Effector memory CD4-positive, alpha-beta T cell (primary cell): ENCODE data around the gene NLGN1.

ENCODE experiments used
- DNase-seq, 3 donors: peaks; one replicate each; pipeline ENCODE4 v3.0.0-alpha.2; 2020
- H3K27ac ChIP-seq: 2 replicates; pipeline ENCODE4 v1.7.0; 2013; ENCODE audit warnings: mild to moderate bottlenecking, low read length, moderate library complexity; ENCODE audit not compliant: insufficient read depth, poor library complexity, severe bottlenecking
- H3K27me3 ChIP-seq: replicated peaks from 2 replicates; pipeline ENCODE4 v1.7.0; 2013; ENCODE audit warnings: mild to moderate bottlenecking, low read length; ENCODE audit not compliant: insufficient read depth, control insufficient read depth, poor library complexity, severe bottlenecking
- H3K36me3 ChIP-seq: 2 replicates; pipeline ENCODE4 v1.7.0; 2013; ENCODE audit warnings: mild to moderate bottlenecking, low read length, moderate library complexity; ENCODE audit not compliant: control insufficient read depth, insufficient read depth
- H3K4me1 ChIP-seq: 2 replicates; pipeline ENCODE4 v1.7.0; 2013; ENCODE audit warnings: low read length, mild to moderate bottlenecking; ENCODE audit not compliant: control insufficient read depth, insufficient read depth, poor library complexity, severe bottlenecking
- H3K4me3 ChIP-seq: 2 replicates; pipeline ENCODE4 v1.7.0; 2013; ENCODE audit warnings: low read length, low read depth, mild to moderate bottlenecking; ENCODE audit not compliant: insufficient read depth, poor library complexity, severe bottlenecking
- H3K9me3 ChIP-seq: 2 replicates; pipeline ENCODE4 v1.7.0; 2013; ENCODE audit warnings: mild to moderate bottlenecking, low read length, moderate library complexity; ENCODE audit not compliant: control insufficient read depth

The NLGN1 gene

DNA sequence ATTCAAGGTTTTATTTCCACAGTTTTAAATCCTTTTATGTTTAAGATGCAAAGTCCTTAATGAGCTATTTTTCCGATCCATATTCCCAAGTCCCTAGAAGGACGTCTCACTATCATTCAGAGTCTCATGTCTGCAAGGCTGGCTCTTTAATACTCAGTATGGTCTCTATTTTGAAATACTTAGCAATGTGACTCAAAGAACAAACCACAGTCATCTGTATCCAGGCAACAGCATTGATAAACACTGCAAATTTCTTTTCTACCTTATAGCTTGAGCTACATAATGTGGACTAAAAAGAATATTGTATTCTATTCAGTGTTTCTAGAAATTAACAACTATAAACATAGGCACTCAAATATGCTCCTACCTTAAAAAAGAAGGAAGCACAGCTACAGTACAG lies 873.3 kb downstream of the NLGN1 start:
- Histone ChIP-seq H3K4me3 (no peak overlapping the region), H3K9me3 (no peaks in the 10 kb centered on the region), H3K36me3 (no peaks in the 10 kb centered on the region), H3K4me1 (no peaks in the 10 kb centered on the region), H3K27ac (no peak overlapping the region), H3K27me3 (no peaks in the 10 kb centered on the region)
- DNase-seq: no peak

DNA sequence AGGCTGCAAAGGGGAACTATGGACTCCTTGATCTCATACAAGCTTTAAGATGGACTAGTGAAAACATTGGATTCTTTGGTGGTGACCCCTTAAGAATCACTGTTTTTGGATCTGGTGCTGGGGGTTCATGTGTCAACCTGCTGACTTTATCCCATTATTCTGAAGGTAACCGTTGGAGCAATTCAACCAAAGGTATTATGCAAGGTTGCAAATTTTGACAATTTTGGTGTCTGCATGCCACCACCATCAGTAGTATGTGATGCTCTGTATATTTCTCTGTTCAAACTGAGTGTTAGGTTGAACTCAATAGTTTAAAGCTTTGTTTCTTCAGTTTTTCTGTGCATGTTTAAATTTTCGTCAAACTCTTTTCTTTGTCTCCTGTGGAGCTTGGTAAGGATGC lies 877.8 kb downstream of the NLGN1 start:
- Histone ChIP-seq H3K27ac (no peak overlapping the region), H3K36me3 (no peaks in the 10 kb centered on the region), H3K27me3 (no peaks in the 10 kb centered on the region), H3K4me3 (no peak overlapping the region), H3K9me3 (no peaks in the 10 kb centered on the region), H3K4me1 (no peaks in the 10 kb centered on the region)
- DNase-seq: no peak

DNA sequence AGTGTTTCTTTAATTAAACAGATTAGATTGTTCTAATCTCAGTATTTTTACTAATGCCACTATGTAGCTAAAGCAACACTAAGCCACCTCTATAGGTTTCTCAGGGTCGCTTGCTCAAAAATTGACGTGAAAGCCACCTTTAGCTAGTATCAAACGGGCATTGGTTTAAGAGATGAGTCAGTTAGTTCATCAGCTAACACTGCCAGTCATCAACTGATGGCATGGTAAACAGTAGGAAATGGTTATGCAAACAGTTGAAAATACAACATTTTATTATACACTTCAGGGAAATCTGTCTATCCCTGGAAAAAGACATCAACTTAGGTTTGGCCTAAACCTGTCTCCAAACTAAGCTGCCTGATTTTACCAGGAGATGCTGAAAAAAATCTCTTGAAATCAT lies 879.3 kb downstream of the NLGN1 start:
- H3K4me3 ChIP-seq: no peak overlapping the region
- no peak overlapping the region for H3K27ac ChIP-seq
- H3K9me3 ChIP-seq: no peaks in the 10 kb centered on the region
- H3K36me3 ChIP-seq: no peaks in the 10 kb centered on the region
- DNase-seq: no peak
- H3K27me3 ChIP-seq: no peaks in the 10 kb centered on the region
- H3K4me1 ChIP-seq: no peaks in the 10 kb centered on the region

DNA sequence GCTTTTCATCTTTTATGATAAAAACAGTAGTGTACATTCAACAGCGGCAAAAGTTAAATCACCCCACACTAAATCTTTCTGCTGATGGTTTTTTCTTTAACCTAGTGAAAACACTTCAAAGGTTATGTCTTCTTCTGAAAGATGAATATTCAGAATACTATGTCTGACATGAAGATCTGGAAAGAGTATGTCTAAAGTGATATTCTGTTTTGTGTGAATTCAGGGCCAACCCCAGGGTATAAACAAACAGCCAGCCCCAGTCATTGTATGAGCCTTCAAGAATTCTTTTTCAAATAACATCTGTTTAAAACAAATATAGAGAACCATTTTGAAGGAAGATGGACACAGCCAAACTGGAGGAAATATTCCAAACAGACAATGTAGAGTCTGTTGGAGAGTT lies 880.5 kb downstream of the NLGN1 start:
- DNase-seq: no peak
- no peaks in the 10 kb centered on the region for H3K4me1 ChIP-seq
- H3K27me3 ChIP-seq: no peaks in the 10 kb centered on the region
- H3K27ac ChIP-seq: no peak overlapping the region
- H3K36me3 ChIP-seq: no peaks in the 10 kb centered on the region
- H3K4me3 ChIP-seq: no peak overlapping the region
- H3K9me3 ChIP-seq: no peaks in the 10 kb centered on the region

DNA sequence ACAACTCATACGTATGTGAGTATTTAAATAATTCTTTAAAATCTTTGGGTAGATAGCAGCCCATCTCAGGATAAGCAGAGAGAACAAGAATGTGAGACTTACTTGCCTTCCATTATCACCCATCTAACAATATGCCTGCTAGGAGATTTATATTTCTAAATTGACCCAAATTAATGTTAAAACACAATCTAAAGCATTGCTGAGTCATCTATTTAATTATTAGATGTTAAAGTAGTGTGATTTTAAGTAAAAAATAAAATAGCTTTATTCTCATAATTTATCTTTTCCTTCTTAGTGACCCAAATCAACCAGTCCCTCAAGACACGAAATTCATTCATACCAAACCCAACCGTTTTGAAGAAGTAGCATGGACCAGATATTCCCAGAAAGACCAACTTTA lies 882.6 kb downstream of the NLGN1 start:
- DNase-seq: no peak
- no peak overlapping the region for H3K27ac ChIP-seq
- no peaks in the 10 kb centered on the region for H3K4me1 ChIP-seq
- no peaks in the 10 kb centered on the region for H3K9me3 ChIP-seq
- H3K4me3 ChIP-seq: no peak overlapping the region
- H3K27me3 ChIP-seq: no peaks in the 10 kb centered on the region
- H3K36me3 ChIP-seq: no peaks in the 10 kb centered on the region

DNA sequence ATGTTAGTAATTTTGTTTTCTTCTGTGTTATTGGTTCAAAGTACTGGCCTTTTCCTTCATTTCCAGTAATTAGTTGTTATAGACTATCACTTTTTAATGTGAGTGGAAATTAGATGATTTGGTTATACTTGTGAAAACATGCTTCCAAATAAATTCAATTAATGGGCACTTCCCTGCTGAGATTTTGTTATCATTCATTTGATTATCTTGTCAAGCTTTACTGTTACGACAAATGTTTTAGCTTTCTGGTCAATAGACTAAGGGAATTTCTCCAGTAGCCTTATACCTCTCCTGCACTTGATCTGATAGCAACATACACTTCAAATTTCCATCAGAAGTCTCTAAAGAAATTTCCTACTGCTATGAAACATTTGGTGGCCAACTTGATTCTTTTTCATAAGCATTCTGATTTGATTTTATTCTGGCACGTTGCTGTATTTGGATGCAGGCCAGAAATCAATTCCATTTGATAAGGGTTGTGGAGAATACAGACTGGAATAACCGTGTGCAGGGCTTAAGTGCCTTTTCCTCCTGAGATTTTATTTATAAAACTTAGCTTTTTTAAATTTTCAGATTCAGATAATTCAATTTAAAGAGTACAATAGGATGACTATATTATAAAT lies 887.8 kb downstream of the NLGN1 start:
- Histone ChIP-seq H3K27me3 (no peaks in the 10 kb centered on the region), H3K4me1 (no peaks in the 10 kb centered on the region), H3K4me3 (no peak overlapping the region), H3K36me3 (no peaks in the 10 kb centered on the region), H3K27ac (no peak overlapping the region), H3K9me3 (no peaks in the 10 kb centered on the region)
- no peak for DNase-seq

DNA sequence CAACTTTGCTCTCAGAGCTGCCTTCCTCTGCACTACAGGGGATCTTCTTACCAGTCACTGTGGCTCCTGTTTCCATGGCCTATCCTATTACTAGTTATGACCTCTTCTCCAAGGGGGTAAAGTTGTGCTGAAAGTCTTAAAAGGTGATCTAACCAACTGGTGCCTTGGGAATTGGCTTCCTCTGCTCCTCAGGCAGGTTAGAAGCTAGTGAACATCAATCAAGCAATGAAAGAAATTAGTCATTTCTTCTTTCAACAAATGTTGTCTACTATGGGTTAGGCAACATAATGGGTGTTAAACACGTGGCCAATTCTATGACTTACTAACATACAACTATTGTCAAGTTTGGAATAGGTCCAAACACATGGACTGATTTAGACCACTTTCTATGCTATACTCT lies 890.2 kb downstream of the NLGN1 start:
- Histone ChIP-seq H3K9me3 (no peaks in the 10 kb centered on the region), H3K4me3 (no peak overlapping the region)
- no peak for DNase-seq

DNA sequence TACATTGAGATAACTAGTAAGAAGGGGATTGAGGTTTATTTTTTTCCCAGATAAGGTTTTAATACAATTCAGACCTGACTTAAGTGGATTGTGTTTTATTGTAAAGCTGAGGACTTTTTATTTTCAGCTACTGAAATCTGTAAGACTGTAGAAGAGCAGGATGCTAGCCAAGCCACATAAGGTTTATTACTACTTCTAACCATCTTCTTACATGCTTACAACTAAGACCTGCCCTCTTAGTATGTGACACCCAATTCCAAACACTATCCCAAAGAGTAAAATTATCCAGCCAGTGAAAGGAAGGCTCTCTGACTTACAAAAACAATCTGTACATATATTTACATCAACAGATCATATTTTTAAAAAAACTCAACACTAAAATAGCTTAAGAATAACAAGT lies 897.1 kb downstream of the NLGN1 start:
- H3K4me1 ChIP-seq: no peaks in the 10 kb centered on the region
- H3K4me3 ChIP-seq: no peak overlapping the region
- no peaks in the 10 kb centered on the region for H3K27me3 ChIP-seq
- H3K9me3 ChIP-seq: no peaks in the 10 kb centered on the region
- H3K27ac ChIP-seq: no peak overlapping the region
- DNase-seq: no peak
- H3K36me3 ChIP-seq: no peaks in the 10 kb centered on the region

More for the DNA sequence above, 890.2 kb downstream of the NLGN1 start:
- no peaks in the 10 kb centered on the region for H3K36me3 ChIP-seq
- H3K4me1 ChIP-seq: no peaks in the 10 kb centered on the region
- no peak overlapping the region for H3K27ac ChIP-seq
- H3K27me3 ChIP-seq: no peaks in the 10 kb centered on the region

DNA sequence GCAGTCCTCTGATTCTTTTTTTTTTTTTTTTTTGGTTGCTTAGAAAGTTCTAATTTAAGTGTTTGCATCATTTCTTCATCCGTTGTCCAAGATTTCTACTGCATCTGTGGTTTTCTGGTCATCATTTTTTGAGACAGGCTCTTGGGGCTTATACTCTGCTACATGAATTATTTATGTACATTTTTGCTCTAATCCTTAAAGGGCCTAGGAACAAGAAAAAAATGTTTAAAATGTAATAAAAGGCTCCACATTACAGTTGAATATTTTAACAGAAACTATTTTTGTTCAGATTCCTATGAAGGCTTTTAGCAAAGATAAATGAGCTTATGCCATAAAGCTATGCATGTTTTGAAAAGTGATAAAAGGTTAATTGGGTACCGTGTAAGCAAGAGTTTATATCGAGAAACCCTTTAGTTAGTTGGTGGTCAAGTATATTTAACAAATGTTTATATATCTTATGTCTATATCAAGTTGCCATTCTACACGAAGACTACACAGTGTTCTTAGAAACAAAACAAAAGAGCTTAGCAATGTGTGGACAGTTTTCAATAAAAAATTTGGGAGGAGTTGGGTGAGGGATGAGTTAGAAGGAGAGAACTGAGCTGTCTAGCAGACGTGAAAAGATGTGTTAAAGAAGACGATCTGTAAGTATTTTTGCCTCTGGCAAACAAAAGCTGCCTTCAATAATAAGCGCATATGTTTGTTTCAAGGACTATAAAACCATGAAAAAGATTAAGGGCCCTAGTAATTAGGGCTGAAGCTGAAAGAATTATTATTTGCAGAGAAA lies 898.0 kb downstream of the NLGN1 start:
- Histone ChIP-seq H3K36me3 (no peaks in the 10 kb centered on the region), H3K27ac (no peak overlapping the region), H3K4me3 (no peak overlapping the region), H3K4me1 (no peaks in the 10 kb centered on the region), H3K9me3 (no peaks in the 10 kb centered on the region), H3K27me3 (no peaks in the 10 kb centered on the region)
- no peak for DNase-seq

DNA sequence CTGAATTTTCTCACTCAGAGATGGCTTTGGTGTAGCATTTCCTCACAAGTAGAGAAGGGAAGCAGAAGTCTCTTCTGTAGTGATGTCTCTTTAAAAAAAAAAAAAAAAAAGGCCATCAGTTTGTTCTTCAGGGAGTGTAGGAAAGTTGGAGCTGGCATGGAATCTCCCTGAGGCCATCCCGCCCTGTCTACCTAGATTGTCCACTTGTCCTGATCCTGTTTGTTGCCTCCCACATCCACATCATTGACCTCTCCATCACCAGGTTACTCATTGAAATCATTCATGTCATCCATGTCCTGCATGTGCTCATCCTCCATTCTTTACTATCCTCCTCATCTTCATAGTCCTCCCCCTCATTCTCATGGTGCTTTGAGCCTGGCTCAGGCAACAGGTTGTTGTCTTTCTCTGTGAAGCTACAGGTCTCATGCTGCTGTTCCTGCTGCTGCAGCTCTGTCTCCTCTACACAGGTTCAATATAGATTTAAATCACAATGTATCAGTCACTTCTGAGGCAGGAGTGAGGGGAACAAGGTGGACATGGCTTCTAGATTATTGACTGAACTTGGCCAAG lies 905.3 kb downstream of the NLGN1 start:
- H3K27ac ChIP-seq: no peak overlapping the region
- no peaks in the 10 kb centered on the region for H3K9me3 ChIP-seq
- no peak overlapping the region for H3K4me3 ChIP-seq
- no peaks in the 10 kb centered on the region for H3K27me3 ChIP-seq
- H3K4me1 ChIP-seq: no peaks in the 10 kb centered on the region
- no peak for DNase-seq
- H3K36me3 ChIP-seq: no peaks in the 10 kb centered on the region
